Tibial nerve (tissue), 3 donors: ENCODE results near the gene ARMH3.

Experiments used
- CTCF ChIP-seq, 5 experiments: fragments of 200-600 bp in 3 of 5; fragments of 450-650 bp in 2 of 5; sonication (generic) in 3 of 5; IDR thresholded peaks; one replicate each; pipeline ENCODE4 v1.5.1; 2016 to 2019; ENCODE audit warnings: antibody characterized with exemption in 5 of 5, mild to moderate bottlenecking in 3 of 5, moderate library complexity in 2 of 5
- POLR2A ChIP-seq, 2 donors: fragments of 450-650 bp; IDR thresholded peaks; one replicate each; pipeline ENCODE4 v1.6.1; 2017; ENCODE audit warnings: antibody characterized with exemption in 2 of 2, mild to moderate bottlenecking in 2 of 2, moderate library complexity in 2 of 2

- TF ChIP-seq CTCF (IDR thresholded peaks at IDR 0.05) (no peak), POLR2A (IDR thresholded peaks at IDR 0.05) (no peak)
Measured at GRCh38 chr10:101932183-101932582, 123.8 kb downstream of the ARMH3 start.
